HG02610 (cell line): Measurements from ENCODE around the gene NLK.
"Not testable (repeated sequence)": the region's sequence is repeated elsewhere in the genome, so short reads cannot be mapped to it uniquely, and the experiment has no call there.

Experiments used
- ATAC-seq: cut with Tn5 transposase; IDR thresholded peaks from one replicate; pipeline ENCODE4 v1.9.1; 2021; ENCODE audit warnings: mild to moderate bottlenecking, moderate library complexity; ENCODE audit not compliant: unreplicated experiment

The NLK gene

GRCh38 chr17:28042657-28042720 is at the start of gene NLK:
Gene NLK (plus strand): TSS chr17:28042677. CDS start chr17:28042874, 197 bp downstream.
- no peak for ATAC-seq

GRCh38 chr17:27993161-27993695 is 49.2 kb upstream of the NLK start:
- ATAC-seq, result no peak

GRCh38 chr17:27993723-27994310 is 48.7 kb upstream of the NLK start:
- ATAC-seq, result no peak

- no peak for ATAC-seq
These were observed 47.9 kb upstream of the NLK start for GRCh38 chr17:27994586-27994985.

GRCh38 chr17:27995554-27995953 is 46.9 kb upstream of the NLK start:
- ATAC-seq, result no peak

- ATAC-seq, result no peak
These were observed 46.1 kb upstream of the NLK start for GRCh38 chr17:27996202-27997043.

- ATAC-seq, result no peak
These were observed 45.5 kb upstream of the NLK start for GRCh38 chr17:27997044-27997401.

GRCh38 chr17:27997522-27997921 is 45.0 kb upstream of the NLK start:
- no peak for ATAC-seq

GRCh38 chr17:28001149-28001548 is 41.3 kb upstream of the NLK start:
- no peak for ATAC-seq

- no peak for ATAC-seq
These were observed 38.1 kb upstream of the NLK start for GRCh38 chr17:28004344-28004743.

GRCh38 chr17:28007925-28008324 is 34.6 kb upstream of the NLK start:
- not testable (repeated sequence) for ATAC-seq

GRCh38 chr17:28008513-28008912 is 34.0 kb upstream of the NLK start:
- no peak for ATAC-seq

- no peak for ATAC-seq
These were observed 32.1 kb upstream of the NLK start for GRCh38 chr17:28010406-28010805.

- ATAC-seq, result no peak
These were observed 23.9 kb upstream of the NLK start for GRCh38 chr17:28018439-28019070.

- no peak for ATAC-seq
These were observed 22.0 kb upstream of the NLK start for GRCh38 chr17:28020515-28020914.

GRCh38 chr17:28029044-28029443 is 13.4 kb upstream of the NLK start:
- no peak for ATAC-seq

- no peak for ATAC-seq
These were observed 12.1 kb upstream of the NLK start for GRCh38 chr17:28030386-28030785.

GRCh38 chr17:28031174-28031573 is 11.3 kb upstream of the NLK start:
- no peak for ATAC-seq

- ATAC-seq, result no peak
These were observed 8.3 kb upstream of the NLK start for GRCh38 chr17:28033972-28034714.

GRCh38 chr17:28035452-28035851 is 7.0 kb upstream of the NLK start:
- ATAC-seq, result not testable (repeated sequence)

GRCh38 chr17:28035884-28036283 is 6.6 kb upstream of the NLK start:
- ATAC-seq, result not testable (repeated sequence)

GRCh38 chr17:28038802-28039201 is 3.7 kb upstream of the NLK start:
- ATAC-seq, result no peak
